Measurements from ENCODE around the gene OTOS. TPM values are rescaled to one million over a fixed set of nuclear protein-coding genes. Genes with fewer than 3 reads are reported as not detected.

The OTOS gene
- total and polyA plus RNA-seq, 7 donors: not detected

DNA sequence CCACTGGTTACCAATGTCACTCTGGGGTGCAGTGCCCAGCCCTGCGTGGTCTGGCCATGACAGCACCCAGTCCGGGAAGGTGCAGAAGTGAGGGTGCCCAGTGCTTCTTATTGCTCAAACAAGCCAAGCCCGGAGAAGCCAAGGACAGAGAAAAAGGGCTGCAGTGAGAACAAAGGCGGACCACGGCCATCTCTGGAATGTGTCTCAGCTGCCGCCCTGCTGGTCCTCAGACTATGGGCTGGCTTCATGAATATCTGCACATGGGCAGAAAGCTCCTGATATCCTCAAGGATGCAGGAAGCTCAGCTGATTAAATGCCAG is 33.0 kb downstream of the OTOS start:
- Histone ChIP-seq H3K36me3 (no peaks in the 10 kb centered on the region), H3K4me3 (no peak overlapping the region), H3K27me3 (peaks cover 0 to 11% (median 4%) of the 10 kb centered on the region in 3 donors), H3K9me3 (no peaks in the 10 kb centered on the region), H3K27ac (no peak overlapping the region), H3K4me1 (no peaks in the 10 kb centered on the region)
- no peak for DNase-seq
- intact Hi-C loops (cut with DNase I): no loop called here
- TF ChIP-seq EP300 (IDR thresholded peaks at IDR 0.05): no peak
- no peak for TF ChIP-seq POLR2A (IDR thresholded peaks at IDR 0.05)
- no peak for TF ChIP-seq CTCF (IDR thresholded peaks at IDR 0.05)
- TF ChIP-seq POLR2AphosphoS5 (IDR thresholded peaks at IDR 0.05): no peak
- WGBS, 2 donors: 64 to 75% methylated on average over 6 of the region's 6 CpGs

GRCh38 chr2:240106765-240107476 is 33.5 kb downstream of the OTOS start:
- WGBS, 2 donors: 69 to 76% methylated on average over 17 of the region's 17 CpGs
- Histone ChIP-seq H3K27ac (no peak overlapping the region), H3K4me1 (no peaks in the 10 kb centered on the region), H3K36me3 (no peaks in the 10 kb centered on the region), H3K9me3 (no peaks in the 10 kb centered on the region), H3K27me3 (peaks cover 0 to 11% (median 4%) of the 10 kb centered on the region in 3 donors), H3K4me3 (no peak overlapping the region)
- intact Hi-C loops (cut with DNase I): no loop called here
- DNase-seq: no peak
- TF ChIP-seq EP300 (IDR thresholded peaks at IDR 0.05): no peak
- no peak for TF ChIP-seq POLR2AphosphoS5 (IDR thresholded peaks at IDR 0.05)
- no peak for TF ChIP-seq POLR2A (IDR thresholded peaks at IDR 0.05)
- TF ChIP-seq CTCF (IDR thresholded peaks at IDR 0.05): no peak

DNA sequence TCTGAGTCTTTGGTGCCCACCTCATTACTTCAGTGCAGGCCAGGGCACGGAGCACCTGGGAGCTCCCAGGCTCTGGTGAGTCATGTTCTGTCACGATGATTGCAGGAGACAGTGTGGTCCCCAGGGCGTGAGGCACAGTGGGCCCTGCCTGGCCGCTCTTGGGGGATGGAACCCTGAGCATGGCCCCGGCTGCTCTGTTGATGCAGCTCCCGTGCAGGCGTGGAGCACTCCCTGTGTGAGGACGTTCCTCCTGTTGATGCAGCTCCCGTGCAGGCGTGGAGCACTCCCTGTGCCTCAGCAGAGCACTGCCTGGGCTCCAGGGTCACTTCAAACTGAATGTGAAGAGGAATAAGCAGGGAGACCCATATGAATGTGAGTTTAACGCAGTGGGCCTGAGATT is 34.5 kb downstream of the OTOS start:
- Histone ChIP-seq H3K4me1 (no peaks in the 10 kb centered on the region), H3K36me3 (no peaks in the 10 kb centered on the region), H3K4me3 (no peak overlapping the region), H3K27ac (no peak overlapping the region), H3K27me3 (peaks cover 0 to 10% (median 4%) of the 10 kb centered on the region in 3 donors), H3K9me3 (no peaks in the 10 kb centered on the region)
- intact Hi-C loops (cut with DNase I): no loop called here
- WGBS, 2 donors: 69 to 70% methylated on average over 11 of the region's 11 CpGs
- TF ChIP-seq EP300 (IDR thresholded peaks at IDR 0.05) (no peak), POLR2A (IDR thresholded peaks at IDR 0.05) (no peak), POLR2AphosphoS5 (IDR thresholded peaks at IDR 0.05) (no peak), CTCF (IDR thresholded peaks at IDR 0.05) (no peak)
- DNase-seq: no peak

GRCh38 chr2:240103136-240103535 is 37.3 kb downstream of the OTOS start:
- no peaks in the 10 kb centered on the region for H3K4me1 ChIP-seq
- intact Hi-C loops (cut with DNase I): no loop called here
- H3K27ac ChIP-seq: no peak overlapping the region
- no peak overlapping the region for H3K4me3 ChIP-seq
- no peak for DNase-seq
- H3K36me3 ChIP-seq: no peaks in the 10 kb centered on the region
- H3K9me3 ChIP-seq: peaks cover 0 to 1% (median 0%) of the 10 kb centered on the region in 4 donors
- no peak for TF ChIP-seq EP300 (IDR thresholded peaks at IDR 0.05)
- no peak for TF ChIP-seq CTCF (IDR thresholded peaks at IDR 0.05)
- no peak for TF ChIP-seq POLR2AphosphoS5 (IDR thresholded peaks at IDR 0.05)
- no peak for TF ChIP-seq POLR2A (IDR thresholded peaks at IDR 0.05)
- 72 to 83% methylated on average over 4 of the region's 4 CpGs for whole genome bisulfite sequencing, 2 donors
- H3K27me3 ChIP-seq: peaks cover 0 to 19% (median 4%) of the 10 kb centered on the region in 3 donors

DNA sequence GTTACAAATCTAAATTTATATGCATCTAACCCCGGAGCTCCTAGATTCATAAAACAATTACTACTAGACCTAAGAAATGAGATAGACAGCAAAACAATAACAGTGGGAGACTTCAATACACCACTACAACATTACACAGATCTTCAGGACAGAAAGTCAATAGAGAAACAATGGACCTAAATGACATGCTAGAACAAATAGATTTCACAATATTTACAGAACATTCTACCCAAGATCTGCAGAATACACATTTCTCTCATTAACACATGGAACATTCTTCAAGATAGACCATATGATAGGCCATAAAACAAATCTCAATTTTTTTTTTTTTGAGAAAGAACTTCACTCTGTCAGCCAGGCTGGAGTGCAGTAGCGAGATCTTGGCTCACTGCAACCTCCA is 42.1 kb downstream of the OTOS start:
- Histone ChIP-seq H3K4me3 (no peak overlapping the region), H3K27me3 (peaks cover 13 to 66% (median 22%) of the 10 kb centered on the region in 3 donors), H3K4me1 (no peaks in the 10 kb centered on the region), H3K36me3 (no peaks in the 10 kb centered on the region), H3K27ac (no peak overlapping the region), H3K9me3 (peaks cover 0 to 1% (median 0%) of the 10 kb centered on the region in 4 donors)
- no peak for DNase-seq
- WGBS, 2 donors: 36 to 72% methylated on average over 2 of the region's 2 CpGs
- TF ChIP-seq CTCF (IDR thresholded peaks at IDR 0.05): no peak
- no peak for TF ChIP-seq EP300 (IDR thresholded peaks at IDR 0.05)
- intact Hi-C loops (cut with DNase I): no loop called here
